Gastrocnemius medialis (tissue), 4 donors: ENCODE measurements around the gene ZNF407. TPM values are rescaled to one million over a fixed set of nuclear protein-coding genes. Genes with fewer than 3 reads are reported as not detected.
A peak's percentile ranks its signal among the peaks of the same experiment; 100 is the strongest.

ENCODE experiments used
- ATAC-seq, 2 donors: fragments of 150-250 bp; one replicate each; pipeline ENCODE4 v1.9.1; 2016
- DNase-seq, 2 donors: peaks; one replicate each; pipeline ENCODE4 v3.0.0-alpha.2; 2019
- H3K27ac ChIP-seq, 4 donors: fragments of 200-600 bp; sonication (generic); 1 replicate in 1 of 4; 2 replicates in 3 of 4; pipeline ENCODE4 v1.5.1; 2016 to 2018; ENCODE audit warnings: mild to moderate bottlenecking in 2 of 4, moderate library complexity in 1 of 4
- H3K27me3 ChIP-seq, 3 donors: fragments of 200-600 bp; sonication (generic) in 2 of 3; 1 replicate in 1 of 3; 2 replicates in 2 of 3; pipeline versions ENCODE4 v1.5.1 to v1.6.0; 2016 to 2019; ENCODE audit warnings: mild to moderate bottlenecking in 1 of 3, moderate library complexity in 1 of 3
- H3K36me3 ChIP-seq, 2 donors: fragments of 200-600 bp; sonication (generic) in 1 of 2; one replicate each; pipeline ENCODE4 v1.5.1; 2017 to 2018
- H3K4me1 ChIP-seq, 2 donors: fragments of 200-600 bp; sonication (generic) in 1 of 2; one replicate each; pipeline ENCODE4 v1.5.1; 2016 to 2017; ENCODE audit warnings: mild to moderate bottlenecking in 2 of 2
- H3K4me3 ChIP-seq, 4 donors: fragments of 200-600 bp; sonication (generic) in 3 of 4; 1 replicate in 1 of 4; 2 replicates in 3 of 4; pipeline ENCODE4 v1.5.1; 2016 to 2019; ENCODE audit warnings: mild to moderate bottlenecking in 2 of 4
- H3K9me3 ChIP-seq, 3 donors: fragments of 200-600 bp; sonication (generic) in 2 of 3; 1 replicate in 1 of 3; 2 replicates in 2 of 3; pipeline ENCODE4 v1.5.1; 2016 to 2019
- CTCF ChIP-seq, 5 experiments: fragments of 450-650 bp in 3 of 5; fragments of 200-600 bp in 2 of 5; sonication (generic) in 2 of 5; IDR thresholded peaks in 4 of 5; conservative IDR thresholded peaks in 1 of 5; 1 replicate in 4 of 5; 2 replicates in 1 of 5; pipeline ENCODE4 v1.5.1; 2016 to 2019; ENCODE audit warnings: antibody characterized with exemption in 5 of 5, mild to moderate bottlenecking in 3 of 5, moderate library complexity in 3 of 5
- POLR2A ChIP-seq, 2 donors: fragments of 450-650 bp; IDR thresholded peaks; one replicate each; pipeline ENCODE4 v1.6.1; 2017; ENCODE audit warnings: antibody characterized with exemption in 2 of 2, mild to moderate bottlenecking in 2 of 2, moderate library complexity in 2 of 2
- in situ Hi-C, 4 donors: fragments of 200-750 bp; cut with MboI; loops; one replicate each; pipeline versions ENCODE4 v1.15.0 to v1.8.0; 2017; ENCODE audit warnings: low sequenced_read_pairs in 4 of 4
- intact Hi-C: fragments of 100-400 bp; cut with DNase I; formaldehyde crosslinking; loops from one replicate; pipeline ENCODE4 v1.15.1; 2023; ENCODE audit warnings: low total_unique reads
- total RNA-seq, 4 donors: library from RNA; depleted of rRNA; stranded (reverse); fragments of >200 nt; gene quantifications; one replicate each; pipeline versions ENCODE4 v1.1.0 to v1.2.3, GENCODE V29; 2016

Gene ZNF407
- total RNA-seq, 4 donors from 2014 or later, result 5.9 to 11.4 (median 9.2) TPM

GRCh38 chr18:74551452-74551851 lies 46.2 kb upstream of the ZNF407 start:
- no peaks in the 10 kb centered on the region for H3K27me3 ChIP-seq
- intact Hi-C loops (loop anchor here (5.0 kb wide), 2 partner anchors 54 to 199 kb away; partner anchors contain the start of gene CNDP2), in situ Hi-C loops (loop anchor here (5.0 to 10.0 kb wide), 5 partner anchors 197 to 367 kb away; no protein-coding TSS in a partner anchor)
- H3K9me3 ChIP-seq, result peaks cover 0 to 3% (median 0%) of the 10 kb centered on the region in 3 donors
- H3K4me1 ChIP-seq, result peaks cover 0 to 8% of the 10 kb centered on the region in 2 donors
- DNase-seq (no peak), ATAC-seq (no peak)
- H3K27ac ChIP-seq, result no peak overlapping the region
- no peaks in the 10 kb centered on the region for H3K36me3 ChIP-seq
- no peak for TF ChIP-seq POLR2A (IDR thresholded peaks at IDR 0.05)
- TF ChIP-seq CTCF (IDR thresholded peaks at IDR 0.05 in 4 of 5, conservative IDR thresholded peaks at IDR 0.05 in 1 of 5), result no peak
- no peak overlapping the region for H3K4me3 ChIP-seq

GRCh38 chr18:74551936-74552555 lies 45.6 kb upstream of the ZNF407 start:
- Histone ChIP-seq H3K4me1 (peaks cover 0 to 6% of the 10 kb centered on the region in 2 donors), H3K36me3 (no peaks in the 10 kb centered on the region), H3K27me3 (no peaks in the 10 kb centered on the region), H3K9me3 (peaks cover 0 to 3% (median 0%) of the 10 kb centered on the region in 3 donors), H3K4me3 (no peak overlapping the region), H3K27ac (no peak overlapping the region)
- in situ Hi-C loops (loop anchor here (5.0 to 10.0 kb wide), 5 partner anchors 197 to 367 kb away; no protein-coding TSS in a partner anchor), intact Hi-C loops (loop anchor here (1.0 to 5.0 kb wide), 3 partner anchors 55 to 356 kb away; partner anchors contain the start of gene CNDP2)
- DNase-seq, result peak; percentile 40 to 60
- peak; percentile 93 to 95 for ATAC-seq
- peak; percentile 48 to 79 (median 68) for TF ChIP-seq CTCF (IDR thresholded peaks at IDR 0.05 in 4 of 5, conservative IDR thresholded peaks at IDR 0.05 in 1 of 5)
- no peak for TF ChIP-seq POLR2A (IDR thresholded peaks at IDR 0.05)

- ATAC-seq (no peak), DNase-seq (no peak)
- Histone ChIP-seq H3K4me3 (no peak overlapping the region), H3K9me3 (no peaks in the 10 kb centered on the region), H3K4me1 (no peaks in the 10 kb centered on the region), H3K36me3 (no peaks in the 10 kb centered on the region), H3K27ac (no peak overlapping the region), H3K27me3 (no peaks in the 10 kb centered on the region)
- intact Hi-C loops (no loop called here), in situ Hi-C loops (loop anchor here in 3 of 4 donors (10.0 kb wide), 3 partner anchors 201 to 371 kb away; no protein-coding TSS in a partner anchor)
- TF ChIP-seq POLR2A (IDR thresholded peaks at IDR 0.05) (no peak), CTCF (IDR thresholded peaks at IDR 0.05 in 4 of 5, conservative IDR thresholded peaks at IDR 0.05 in 1 of 5) (no peak)
Measured at GRCh38 chr18:74556126-74556525, 41.5 kb upstream of the ZNF407 start.

- TF ChIP-seq POLR2A (IDR thresholded peaks at IDR 0.05) (no peak), CTCF (IDR thresholded peaks at IDR 0.05 in 4 of 5, conservative IDR thresholded peaks at IDR 0.05 in 1 of 5) (no peak)
- in situ Hi-C loops, result loop anchor here in 3 of 4 donors (10.0 kb wide), 3 partner anchors 203 to 373 kb away; no protein-coding TSS in a partner anchor
- Histone ChIP-seq H3K4me1 (no peaks in the 10 kb centered on the region), H3K27ac (no peak overlapping the region), H3K27me3 (no peaks in the 10 kb centered on the region), H3K9me3 (no peaks in the 10 kb centered on the region), H3K4me3 (no peak overlapping the region), H3K36me3 (no peaks in the 10 kb centered on the region)
- ATAC-seq (no peak), DNase-seq (no peak)
- intact Hi-C loops, result no loop called here
Measured at GRCh38 chr18:74558096-74558495, 39.6 kb upstream of the ZNF407 start.
